Fibroblast of lung (primary cell): Measurements from ENCODE around the gene KCNAB2.

ENCODE experiments used
- CTCF ChIP-seq, 2 donors: IDR thresholded peaks in 1 of 2; conservative IDR thresholded peaks in 1 of 2; 1 replicate in 1 of 2; 2 replicates in 1 of 2; pipeline ENCODE4 v1.5.1; 2011 to 2012; ENCODE audit warnings: low read length in 2 of 2, control low read depth in 1 of 2, inconsistent platforms in 1 of 2, low read depth in 1 of 2, mild to moderate bottlenecking in 1 of 2
- EZH2 ChIP-seq: IDR thresholded peaks from 2 replicates; pipeline ENCODE4 v1.5.1; 2012; ENCODE audit warnings: low read length, control low read depth, mild to moderate bottlenecking; ENCODE audit errors: missing control alignments

- no peak for TF ChIP-seq CTCF (conservative IDR thresholded peaks at IDR 0.05 in 1 of 2, IDR thresholded peaks at IDR 0.05 in 1 of 2; ENCODE audit: low read depth in 1 of 2, low read length in 2 of 2)
- TF ChIP-seq EZH2, result no peak
These were observed 39.2 kb downstream of the KCNAB2 start for GRCh38 chr1:6084781-6085495.
